NCI-H526 (cell line): ENCODE measurements around the gene PLPP7.

Experiments
- DNase-seq, 2 experiments: peaks; one replicate each; lab custom pipeline; 2025; lab: John Stamatoyannopoulos, UW

The PLPP7 gene

DNA sequence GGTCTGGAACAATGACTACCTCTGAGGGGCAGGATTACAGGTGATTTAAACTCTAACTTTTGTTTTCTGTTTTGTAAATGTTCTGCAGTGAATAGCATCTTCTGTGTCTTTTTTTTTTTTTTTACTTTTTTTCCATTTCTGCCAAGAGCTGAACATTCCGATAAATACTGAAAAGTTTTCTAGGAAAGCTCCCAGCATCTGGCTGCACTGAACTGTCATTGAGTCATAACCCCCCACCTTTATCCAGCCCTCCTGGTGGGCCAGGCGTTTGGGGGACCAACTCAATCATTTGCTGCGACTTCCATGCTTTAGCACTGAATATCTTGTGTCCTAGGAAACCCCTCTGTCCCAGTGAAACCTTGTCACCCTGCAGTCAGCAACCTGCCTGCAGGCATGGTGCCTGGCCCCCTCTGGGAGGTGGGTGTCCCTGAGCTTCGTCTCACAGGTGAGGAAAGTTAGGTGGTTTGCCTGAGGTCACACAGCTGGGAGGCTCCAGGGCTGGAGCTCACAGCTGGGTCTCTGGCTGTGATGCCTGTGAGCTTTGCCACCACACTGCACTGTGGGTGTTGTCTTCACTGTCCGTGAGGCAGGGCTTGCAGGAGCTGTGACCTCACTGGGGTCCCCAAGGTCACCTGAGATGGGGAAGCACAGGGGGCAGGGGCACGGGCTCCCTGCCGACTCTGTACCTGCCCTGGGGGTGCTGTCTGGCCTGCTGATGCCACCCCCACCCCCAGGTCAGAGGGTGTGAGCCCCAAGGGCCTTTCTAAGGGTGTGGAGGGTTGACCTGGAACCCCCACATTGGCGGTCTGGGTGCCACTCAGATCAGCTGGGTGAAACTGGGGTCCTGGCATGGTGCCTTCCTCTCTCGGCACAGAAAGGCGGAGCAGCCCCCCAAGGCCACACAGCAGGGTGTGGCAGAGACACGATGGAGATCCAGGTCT is 14.1 kb downstream of the PLPP7 start:
- no peak for DNase-seq

DNA sequence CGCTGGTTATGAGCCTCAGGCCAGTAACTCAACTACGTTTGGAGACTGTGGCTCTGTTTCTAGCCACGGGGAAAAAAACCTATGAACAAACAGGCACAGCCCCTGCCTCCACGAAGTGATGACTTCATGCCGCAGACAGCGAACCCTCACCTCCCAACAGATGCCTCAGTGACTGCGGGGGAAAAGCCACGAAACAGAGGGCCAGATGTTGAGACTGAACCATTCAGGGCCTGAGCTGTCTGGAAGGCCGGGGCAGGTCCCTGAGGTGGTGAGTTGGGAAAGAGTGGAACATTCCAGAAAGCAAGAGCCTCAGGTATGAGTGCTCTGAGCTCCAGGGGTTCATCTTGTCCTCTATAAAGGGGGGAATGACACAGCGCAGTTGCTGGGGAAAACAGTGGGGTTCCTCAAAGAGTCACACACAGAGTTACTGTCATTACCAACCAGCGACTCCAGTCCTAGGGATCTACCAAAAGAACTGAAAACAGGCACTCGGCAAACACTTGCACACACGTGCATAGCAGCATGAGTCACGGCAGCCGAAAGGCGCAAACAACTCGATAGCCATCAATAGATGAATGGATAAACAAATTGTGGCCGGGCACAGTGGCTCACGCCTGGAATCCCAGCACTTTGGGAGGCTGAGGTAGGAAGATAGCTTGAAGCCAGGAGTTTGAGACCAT is 15.3 kb downstream of the PLPP7 start:
- DNase-seq, result no peak

DNA sequence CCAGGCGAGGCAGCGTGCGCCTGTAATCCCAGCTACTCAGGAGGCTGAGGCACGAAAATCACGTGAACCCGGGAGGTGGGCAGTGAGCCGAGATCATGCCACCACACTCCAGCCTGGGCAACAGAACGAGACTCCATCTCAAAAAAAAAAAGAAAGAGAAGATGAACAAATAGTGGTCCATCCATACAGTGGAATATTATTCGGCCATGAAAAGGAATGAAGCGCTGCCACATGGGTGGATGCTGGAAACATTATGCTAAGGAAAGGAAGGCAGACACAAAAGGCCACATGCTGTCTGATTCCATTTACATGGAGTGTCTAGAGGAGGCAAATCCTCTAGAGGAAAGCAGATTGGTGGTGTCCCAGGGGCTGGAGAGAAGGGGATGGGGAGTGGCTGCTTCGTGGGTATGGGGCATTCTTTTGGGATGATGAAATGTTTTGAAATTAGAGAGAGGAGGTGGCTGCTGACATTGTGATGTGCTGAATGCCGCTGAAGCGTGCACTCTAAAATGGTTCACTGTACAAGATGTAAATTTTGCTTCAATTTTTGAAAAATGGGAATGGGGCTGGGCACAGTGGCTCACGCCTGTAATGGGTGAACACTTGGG is 17.0 kb downstream of the PLPP7 start:
- DNase-seq, result no peak

DNA sequence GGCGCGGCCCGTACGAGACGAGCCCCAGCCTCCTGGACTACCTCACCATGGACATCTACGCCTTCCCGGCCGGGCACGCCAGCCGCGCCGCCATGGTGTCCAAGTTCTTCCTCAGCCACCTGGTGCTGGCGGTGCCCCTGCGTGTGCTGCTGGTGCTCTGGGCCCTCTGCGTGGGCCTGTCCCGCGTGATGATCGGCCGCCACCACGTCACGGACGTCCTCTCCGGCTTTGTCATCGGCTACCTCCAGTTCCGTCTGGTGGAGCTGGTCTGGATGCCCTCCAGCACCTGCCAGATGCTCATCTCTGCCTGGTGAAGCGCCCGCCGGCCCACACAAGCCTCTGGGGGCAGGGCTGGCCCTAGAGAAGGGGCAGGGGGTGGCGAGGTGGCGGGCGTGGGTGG is 18.5 kb downstream of the PLPP7 start:
- DNase-seq, result no peak

DNA sequence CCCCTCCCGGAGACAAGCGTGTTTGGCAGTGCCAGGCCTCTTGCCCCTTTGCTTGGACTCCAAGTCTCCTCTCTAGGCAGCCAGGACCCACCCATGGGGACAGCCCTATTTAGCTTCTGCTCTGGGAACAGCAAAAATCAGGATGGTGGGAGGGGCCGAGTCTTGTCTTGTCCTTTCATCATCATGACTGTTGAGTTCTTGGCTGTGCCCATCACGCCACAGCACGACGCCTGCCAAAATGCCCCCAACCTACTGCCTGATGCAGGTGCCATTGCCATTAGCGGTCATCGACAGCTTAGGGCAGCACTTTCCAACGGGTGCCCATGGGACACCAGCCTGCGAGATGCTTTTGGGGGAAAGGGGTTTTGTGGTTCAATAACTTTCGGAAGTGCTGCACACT is 18.9 kb downstream of the PLPP7 start:
- no peak for DNase-seq

DNA sequence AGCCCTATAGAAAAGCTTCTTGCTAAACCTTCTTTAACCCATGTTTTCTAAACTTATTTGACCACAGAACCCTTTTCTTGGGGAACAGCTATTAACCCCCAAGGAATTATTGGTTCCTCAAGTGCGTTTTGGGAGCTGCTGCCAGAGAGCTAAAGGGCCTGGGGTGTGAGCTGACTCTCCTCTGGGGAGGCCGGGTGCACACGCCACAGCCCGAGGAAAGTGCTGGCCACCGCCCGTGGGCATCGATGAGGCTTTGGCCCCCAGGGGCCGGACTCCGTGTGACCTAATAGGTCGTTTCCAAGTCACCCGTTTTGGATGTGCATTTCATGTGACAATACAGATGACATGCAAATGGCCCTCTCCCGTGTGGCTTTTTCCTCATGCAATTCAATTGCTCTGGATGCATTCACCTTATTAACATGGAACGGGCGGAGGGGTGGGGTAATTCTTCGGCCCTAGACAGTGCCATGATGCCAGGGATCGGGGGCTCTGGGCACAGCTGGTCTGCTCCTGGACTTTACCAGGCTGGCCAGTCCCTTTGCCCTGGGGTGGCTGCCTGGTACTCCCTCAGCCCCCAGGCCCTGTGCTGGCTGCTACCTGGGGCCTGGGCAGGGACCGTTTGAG is 19.5 kb downstream of the PLPP7 start:
- no peak for DNase-seq

DNA sequence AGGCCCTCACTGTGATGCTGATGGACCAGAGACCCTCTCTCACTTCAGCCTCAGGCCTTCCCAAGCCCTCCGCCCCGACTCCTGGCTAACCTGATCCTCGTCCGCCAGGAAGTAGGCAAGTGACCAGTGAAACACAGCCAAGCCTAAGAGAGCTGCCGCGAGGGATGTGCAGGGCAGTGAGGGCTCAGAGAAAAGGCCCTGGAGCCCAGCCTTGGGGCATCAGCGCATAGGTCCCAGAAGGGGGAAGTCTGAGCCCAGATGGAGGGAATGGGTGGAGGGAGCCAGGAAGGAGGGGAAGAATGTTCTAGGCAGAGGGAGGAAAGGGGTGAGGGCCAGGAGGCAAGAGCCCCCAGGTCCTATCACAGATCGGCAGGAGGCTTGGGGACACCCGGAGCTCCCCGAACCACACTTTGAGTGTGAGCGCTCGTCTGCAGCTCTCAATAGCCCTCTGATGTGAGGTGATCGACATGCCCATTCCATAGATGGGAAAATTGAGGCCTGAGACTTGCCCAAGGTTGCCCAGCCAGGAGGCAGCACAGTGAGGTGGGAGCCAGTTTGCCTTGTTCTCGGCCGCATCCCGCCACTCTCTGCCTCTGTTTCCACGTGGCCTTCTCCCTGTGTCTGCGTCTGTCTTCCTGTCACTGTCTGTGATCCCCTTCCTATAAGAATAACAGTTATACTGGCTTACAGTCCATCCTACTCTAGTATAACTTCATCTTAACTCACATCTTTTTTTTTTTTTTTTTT is 20.2 kb downstream of the PLPP7 start:
- no peak for DNase-seq

DNA sequence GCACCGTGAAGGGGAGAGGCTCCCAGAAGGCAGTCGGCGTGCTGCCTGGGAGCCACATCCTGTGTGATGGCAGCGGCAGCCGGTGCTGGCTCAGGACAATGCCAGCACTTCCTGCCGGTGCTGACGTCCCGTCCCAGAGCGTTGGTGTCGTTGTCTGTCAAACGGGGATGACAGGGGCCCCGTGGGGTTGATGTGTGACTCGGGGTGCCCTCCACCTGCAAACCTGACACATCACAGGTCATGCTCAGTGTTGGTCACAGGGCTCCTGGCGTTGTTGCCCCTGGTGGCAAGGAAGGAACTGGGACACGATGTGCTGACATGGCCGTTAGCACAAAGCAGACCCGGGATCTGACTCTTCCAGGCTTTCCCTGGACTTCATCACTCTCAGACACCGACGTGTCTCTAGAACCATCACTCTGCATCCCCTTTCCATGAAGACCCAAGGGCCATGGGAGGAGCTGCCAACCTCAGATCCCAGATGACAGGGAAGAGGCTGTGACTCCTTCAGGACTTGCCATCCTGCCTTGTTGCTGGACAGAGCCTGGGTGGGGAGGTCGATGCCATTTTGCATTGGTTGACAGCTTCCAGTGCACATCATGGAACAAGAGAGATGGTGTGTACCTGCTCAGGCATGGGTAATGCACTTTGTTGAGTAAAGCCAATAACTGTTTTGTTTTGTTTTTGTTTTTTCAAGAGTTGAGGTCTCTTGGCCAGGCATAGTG is 21.5 kb downstream of the PLPP7 start:
- no peak for DNase-seq

DNA sequence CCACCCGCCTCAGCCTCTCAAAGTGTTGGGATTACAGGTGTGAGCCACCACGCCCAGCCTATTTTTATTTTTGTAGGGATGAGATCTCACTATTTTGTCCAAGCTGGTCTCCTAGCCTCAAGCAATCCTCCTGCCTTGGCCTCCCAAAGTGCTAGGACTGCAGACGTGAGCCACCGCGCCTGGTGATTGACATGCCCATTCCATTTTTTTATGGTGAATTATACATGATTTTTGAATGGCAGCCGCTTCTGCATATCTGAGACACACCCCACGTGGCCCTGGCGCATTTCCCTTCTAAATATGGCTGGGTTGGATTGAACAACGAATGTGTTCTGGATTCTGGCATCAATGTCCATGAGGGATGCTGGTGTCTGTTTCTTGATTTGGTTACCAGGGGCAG is 22.7 kb downstream of the PLPP7 start:
- no peak for DNase-seq

DNA sequence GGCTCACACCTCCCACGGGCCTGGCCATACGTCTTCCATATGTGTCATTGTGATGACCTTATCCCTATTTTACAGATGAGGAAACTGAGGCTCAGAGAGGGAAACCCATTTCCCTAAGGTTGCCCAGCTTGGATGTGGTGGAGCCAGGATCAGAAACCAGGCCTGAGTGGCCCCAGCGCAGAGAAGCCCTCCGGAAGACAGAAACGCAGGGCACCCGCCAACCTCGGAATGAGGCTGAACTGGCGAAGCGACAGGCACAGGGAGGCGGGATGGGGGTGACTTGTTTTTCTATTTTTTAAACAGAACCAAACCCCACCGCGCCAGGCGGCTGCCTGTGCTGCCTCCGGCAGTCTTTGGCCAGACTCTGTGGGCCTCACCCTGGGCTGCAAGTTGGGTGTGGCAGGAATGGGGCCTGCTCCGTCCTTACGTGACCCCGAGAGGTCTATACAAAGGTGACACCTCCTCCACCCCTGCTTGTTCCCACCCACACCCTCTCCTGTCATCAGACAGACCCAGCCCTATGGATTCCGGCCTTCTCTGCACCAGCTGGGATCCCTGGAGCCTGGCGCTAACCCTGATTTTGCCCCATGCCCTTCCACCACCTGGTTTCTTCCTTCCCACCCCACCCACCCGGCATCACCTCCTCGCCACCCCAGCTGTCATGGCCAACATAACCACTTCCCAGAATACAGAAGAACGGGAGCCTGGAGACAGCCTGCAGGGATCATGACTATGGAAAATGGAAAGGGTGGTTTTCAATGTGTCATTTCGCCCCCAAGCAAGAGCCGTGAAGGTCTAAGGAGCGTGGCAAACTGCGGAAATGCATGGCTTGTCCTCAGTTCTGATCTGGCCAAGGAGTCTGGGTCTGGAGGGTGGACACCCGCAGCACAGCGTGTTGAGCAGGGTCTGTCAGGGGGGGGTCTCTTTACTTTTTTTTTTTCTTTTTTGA is 23.6 kb downstream of the PLPP7 start:
- DNase-seq, result no peak

DNA sequence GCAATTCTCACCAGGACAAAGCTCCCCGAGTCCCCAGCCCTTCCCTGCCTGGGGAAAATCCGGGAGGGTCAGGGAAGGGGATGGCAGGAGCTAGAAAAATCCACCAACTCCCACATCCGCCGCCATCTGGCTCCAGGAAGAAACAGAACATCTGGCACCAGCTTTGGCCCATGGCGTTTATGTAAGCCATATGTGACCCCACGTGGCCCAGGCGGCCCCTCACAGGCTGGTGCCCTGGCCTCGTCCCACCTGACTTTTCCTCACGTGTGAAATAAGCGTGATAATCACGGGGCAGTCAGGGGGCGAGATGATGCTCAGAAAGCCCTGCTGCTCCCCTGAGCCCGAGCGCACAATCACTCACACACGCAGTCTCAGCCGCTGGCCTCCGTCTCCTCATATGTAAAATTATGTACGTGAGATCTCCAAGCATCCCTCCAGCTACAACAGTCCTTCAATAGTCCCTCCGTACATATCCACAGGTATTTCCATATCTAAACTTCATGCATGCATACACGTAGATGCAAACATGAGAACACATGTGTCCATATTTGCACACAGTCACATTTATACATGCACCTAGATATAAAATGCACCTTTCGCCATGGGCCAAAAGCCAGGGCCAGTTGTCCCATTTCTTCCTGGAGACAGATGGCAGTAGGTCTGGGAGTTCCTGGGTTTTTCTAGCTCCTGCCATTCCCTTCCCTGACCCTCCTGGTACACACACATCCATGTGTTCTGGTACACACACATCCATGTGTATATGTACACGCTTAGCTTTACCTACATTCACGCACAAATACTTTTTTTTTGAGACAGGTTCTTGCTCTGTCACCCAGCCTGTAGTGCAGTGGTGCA is 28.9 kb downstream of the PLPP7 start:
- DNase-seq, result no peak

DNA sequence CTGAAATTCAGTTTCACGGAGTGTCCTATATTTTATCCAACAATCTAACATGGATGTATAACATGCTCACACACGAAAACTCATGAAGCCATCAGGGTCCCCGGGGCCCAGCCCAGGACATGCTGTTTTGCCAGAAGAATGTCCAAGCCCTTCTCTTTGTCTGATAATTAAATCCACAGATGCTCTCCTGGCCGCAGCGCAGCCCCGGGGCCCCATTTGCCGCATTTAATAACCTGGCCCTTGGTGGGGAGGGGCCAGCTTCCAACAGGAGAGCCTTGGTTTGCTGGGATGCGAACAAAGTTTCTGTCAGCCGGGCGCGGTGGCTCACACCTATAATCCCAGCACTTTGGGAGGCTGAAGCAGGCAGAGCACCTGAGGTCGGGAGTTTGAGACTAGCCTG is 30.0 kb downstream of the PLPP7 start:
- DNase-seq, result no peak

DNA sequence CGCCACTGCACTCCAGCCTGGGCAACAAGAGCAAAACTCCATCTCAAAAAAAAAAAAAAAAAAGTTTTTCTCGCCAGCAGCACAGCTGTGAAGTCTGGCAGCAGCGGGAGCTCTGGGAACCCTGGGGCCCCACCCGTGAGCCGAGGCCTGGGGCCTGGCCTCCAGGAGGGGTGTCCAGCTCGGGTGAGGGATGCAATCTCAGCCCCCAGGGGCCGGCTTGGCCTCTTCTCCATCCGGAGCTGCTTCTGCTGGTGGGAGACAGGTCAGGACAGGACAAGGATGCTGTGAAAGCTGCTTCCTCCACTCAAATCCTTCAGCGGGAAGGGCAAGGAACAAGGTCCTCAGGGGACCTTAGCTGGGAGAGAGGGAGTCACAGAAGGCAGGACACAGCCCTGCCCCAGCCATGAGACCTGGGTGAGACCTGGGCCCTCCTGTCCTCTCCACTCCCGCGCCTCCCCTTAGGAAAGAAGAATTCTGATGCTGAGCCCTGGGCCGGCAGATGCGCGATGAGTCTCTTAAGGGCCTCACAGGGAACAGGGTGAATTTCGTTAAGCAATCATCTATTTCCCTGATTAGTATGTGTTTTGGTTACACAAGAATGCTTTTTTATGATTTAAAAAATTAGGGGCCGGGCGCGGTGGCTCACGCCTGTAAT is 30.6 kb downstream of the PLPP7 start:
- no peak for DNase-seq

DNA sequence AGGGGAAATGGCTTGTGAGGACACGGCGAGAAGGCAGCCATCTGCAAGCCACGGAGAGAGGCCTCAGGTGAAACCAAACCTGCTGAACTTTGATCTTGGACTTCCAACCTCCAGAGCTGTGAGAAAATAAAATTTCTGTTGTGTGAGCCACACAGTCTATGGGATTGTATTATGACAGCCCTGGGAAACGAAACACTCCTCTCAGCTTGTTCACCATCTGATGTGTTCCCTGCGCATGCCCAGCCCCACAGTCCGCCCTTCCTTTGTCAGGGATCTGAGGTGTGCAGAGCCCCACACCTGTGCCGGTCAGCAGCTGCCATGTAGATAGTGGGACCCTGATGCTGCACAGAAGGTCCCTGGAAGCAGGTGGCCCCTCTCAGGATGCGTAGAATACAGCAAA is 34.1 kb downstream of the PLPP7 start:
- no peak for DNase-seq

DNA sequence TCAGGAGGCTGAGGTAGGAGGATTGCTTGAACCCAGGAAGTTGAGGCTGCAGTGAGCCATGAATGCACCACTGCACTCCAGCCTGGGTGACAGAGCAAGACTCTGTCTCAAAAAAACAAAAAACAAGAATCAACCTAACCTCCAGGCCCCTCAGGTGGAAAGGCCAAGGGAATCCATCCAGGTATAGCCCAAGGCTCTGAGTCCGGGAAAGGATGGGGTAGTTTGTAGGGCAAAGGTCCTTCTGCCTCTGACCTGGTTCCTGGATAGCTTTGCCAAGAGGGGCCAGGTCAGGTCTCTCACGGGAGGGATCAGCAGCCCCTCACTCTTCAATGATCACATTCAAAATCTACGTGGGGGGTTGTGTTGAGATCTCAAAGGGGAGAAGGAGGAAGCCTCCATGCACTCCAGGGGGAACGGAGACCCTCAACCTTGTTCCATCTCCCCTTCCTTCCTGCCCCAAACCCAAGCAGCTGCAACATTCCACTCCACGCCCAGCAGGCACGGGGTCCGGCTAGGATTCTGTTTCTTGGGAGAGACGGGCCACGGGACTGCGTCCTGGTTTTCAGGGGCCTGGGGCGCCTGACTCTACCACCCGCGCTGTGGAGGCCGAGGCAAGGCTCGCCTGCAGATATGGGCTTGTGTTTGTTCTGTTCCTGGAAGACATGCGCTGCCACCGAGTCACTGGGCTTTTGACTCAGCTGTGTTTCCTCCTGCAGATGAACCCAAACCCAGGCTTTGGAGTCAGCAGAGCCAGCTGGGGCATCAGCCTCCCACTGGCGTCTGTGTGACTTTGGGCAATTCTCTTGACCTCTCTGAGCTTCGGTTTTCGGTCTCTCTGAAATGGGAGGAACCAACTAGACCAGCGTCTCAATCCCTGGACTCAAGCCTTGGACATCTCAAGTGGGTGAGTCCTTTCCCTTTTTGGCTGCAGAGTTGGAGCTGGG is 35.5 kb downstream of the PLPP7 start:
- no peak for DNase-seq

DNA sequence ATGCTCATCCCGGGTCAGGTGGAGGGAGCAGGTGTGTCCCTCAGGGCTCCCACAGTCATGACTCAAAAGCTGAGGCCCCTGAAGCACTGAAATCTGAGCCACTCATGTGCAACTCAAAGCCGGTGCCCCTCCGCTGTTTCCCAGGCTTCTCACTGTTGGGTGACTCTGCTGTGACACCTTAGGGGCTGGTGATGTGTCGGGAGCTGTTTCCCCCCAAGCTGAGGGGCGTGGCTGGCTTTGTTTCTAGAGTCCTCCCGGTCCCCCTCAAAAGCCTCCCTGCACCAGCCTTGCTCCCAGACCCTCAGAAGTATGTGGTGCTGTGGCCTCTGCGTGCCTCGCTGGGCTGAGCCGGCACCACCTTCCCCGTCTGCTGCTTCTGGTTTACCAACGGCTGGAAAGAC is 39.7 kb downstream of the PLPP7 start:
- DNase-seq, result no peak

DNA sequence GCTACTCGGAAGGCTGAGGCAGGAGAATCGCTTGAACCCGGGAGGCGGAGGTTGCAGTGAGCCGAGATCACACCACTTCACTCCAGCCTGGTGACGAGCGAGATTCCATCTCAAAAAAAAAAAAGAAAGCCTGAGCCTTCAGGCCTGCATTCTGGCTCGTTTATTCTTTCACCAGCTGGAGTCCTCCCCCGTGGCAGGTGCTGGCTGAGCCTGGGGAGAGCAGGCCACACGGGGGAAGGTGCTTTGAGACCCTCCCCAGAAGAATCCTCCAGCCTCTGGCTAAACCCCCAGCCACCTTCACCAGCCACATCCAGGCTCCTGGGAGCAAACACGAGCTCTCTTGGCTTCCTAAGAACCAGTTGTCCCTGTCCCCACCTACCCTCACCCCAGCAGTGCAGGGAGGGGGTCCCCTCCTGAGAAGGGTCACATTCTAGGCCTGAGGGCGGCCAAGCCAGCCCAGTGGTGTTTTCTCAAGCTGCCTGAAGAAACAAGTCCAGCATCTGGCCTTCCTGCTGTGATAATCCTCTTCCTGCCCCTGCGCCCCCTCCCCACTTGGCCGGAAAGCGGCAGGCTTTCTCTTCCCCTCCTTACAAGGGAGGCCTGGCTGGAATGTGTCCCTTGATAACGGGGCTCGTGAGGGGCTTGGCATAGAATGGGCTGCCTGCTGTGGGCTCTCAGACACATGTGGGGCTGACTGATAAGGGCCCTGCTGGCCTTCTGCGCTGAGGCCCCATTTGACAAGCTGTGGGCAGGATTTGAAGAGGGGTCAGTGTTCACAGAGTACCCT is 41.5 kb downstream of the PLPP7 start:
- no peak for DNase-seq
